AG10803 (cell line): Measurements from ENCODE around the gene TNKS2.

Experiments
- DNase-seq: peaks from one replicate; pipeline ENCODE4 v3.0.0; 2010; ENCODE audit warnings: low read depth
- H3K4me3 ChIP-seq: 2 replicates; pipeline ENCODE4 v1.5.1; 2011; ENCODE audit warnings: mild to moderate bottlenecking, low read length, control low read depth
- CTCF ChIP-seq: conservative IDR thresholded peaks from 2 replicates; pipeline ENCODE4 v1.5.1; 2011; ENCODE audit warnings: mild to moderate bottlenecking, low read length, control low read depth, inconsistent platforms

TNKS2 gene

DNA sequence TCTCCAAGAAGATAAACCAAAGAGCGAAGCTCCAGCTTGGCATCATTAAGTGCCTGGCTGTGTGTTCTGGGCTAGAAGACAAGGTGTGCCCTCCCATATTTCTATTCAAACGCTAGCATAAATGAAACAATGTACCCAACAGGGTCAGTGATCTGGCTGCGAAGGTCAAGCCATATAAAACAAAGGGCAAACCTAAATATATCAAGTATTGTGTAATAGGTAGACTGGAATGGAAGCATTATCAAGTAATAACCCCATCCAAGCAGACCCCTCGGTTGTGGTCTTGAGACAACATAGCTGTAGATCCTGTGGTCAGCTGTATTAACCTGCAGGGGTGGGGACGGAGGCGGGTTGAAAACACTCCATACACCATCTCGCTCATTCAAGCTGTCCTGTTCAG, 31.6 kb upstream of the TNKS2 start:
- no peak overlapping the region for H3K4me3 ChIP-seq
- no peak for TF ChIP-seq CTCF

DNA sequence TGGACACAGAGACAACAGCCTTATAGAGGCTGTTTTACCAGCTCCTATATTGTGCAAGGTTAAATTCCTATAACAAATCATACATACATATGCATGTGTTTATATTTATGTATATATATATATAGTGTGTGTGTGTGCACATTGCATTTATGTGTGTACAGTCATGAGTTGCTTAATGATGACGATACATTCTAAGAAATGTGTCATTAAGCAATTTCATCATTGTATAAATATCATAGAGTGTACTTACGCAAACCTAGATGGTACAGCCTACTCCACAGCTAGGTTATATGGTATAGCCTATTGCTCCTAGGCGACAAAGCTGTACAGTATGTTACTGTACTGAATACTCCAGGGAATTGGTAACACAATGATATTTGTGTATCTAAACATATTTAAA, 30.1 kb upstream of the TNKS2 start:
- no peak overlapping the region for H3K4me3 ChIP-seq
- no peak for DNase-seq
- no peak for TF ChIP-seq CTCF

More for the DNA sequence above, 31.6 kb upstream of the TNKS2 start:
- DNase-seq, result no peak

DNA sequence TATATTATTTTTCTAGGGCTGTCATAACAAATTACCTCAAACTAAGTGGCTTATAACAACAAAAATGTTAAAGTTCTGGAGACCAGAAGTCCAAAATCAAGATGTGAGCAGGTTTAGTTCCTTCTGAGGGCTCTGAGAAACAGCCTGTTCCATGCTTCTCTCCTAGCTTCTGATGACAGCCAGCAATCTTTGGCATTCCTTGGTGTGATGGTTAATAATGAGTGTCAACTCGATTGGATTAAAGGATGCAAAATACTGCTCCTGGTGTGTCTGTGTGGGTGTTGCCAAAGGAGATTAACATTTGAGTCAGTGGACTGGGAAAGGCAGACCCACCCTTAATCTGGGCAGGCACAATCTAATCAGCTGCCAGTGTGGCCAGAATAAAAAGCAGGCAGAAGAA, 26.3 kb upstream of the TNKS2 start:
- H3K4me3 ChIP-seq, result no peak overlapping the region
- no peak for TF ChIP-seq CTCF
- DNase-seq, result no peak

- H3K4me3 ChIP-seq, result no peak overlapping the region
- no peak for DNase-seq
- no peak for TF ChIP-seq CTCF
Observed at GRCh38 chr10:91772461-91772860, 25.8 kb upstream of the TNKS2 start.

GRCh38 chr10:91772869-91773268, 25.4 kb upstream of the TNKS2 start:
- DNase-seq, result no peak
- no peak for TF ChIP-seq CTCF
- H3K4me3 ChIP-seq, result no peak overlapping the region

DNA sequence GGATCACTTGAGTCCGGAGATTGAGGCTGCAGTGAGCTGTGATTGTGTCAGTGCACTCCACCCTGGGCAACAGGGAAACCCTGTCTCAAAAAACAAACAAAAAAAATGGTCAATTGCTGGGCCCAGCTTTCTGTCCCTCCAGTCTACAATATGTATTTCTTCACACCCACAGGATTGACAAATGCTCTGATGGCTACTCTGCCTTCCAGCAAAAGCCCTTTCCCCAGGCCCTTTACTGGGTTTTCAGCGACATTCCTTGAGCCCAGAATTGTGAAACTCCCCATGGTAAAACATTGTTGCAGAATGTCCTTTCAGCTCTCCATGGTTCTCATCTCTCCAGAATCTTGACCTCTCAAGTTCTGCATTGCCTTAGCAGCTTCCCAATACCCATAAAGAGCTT, 23.7 kb upstream of the TNKS2 start:
- DNase-seq, result no peak
- no peak for TF ChIP-seq CTCF
- no peak overlapping the region for H3K4me3 ChIP-seq

- no peak overlapping the region for H3K4me3 ChIP-seq
- no peak for TF ChIP-seq CTCF
- no peak for DNase-seq
Observed at GRCh38 chr10:91775731-91776130, 22.5 kb upstream of the TNKS2 start.
